ENCODE data around the gene PAX8. TPM values are rescaled to one million over a fixed set of nuclear protein-coding genes. Genes with fewer than 3 reads are reported as not detected.

PAX8 gene
- polyA plus RNA-seq, 1 donor from 2014 or later, result 0.85 TPM

- H3K9me3 Mint-ChIP-seq, result no peaks in the 10 kb centered on the region
- H3K4me3 Mint-ChIP-seq, result no peak overlapping the region
- H3K27me3 Mint-ChIP-seq, result peaks cover 1% of the 10 kb centered on the region
- no peaks in the 10 kb centered on the region for H3K36me3 Mint-ChIP-seq
- H3K27ac Mint-ChIP-seq, result no peak overlapping the region
- H3K4me1 Mint-ChIP-seq, result no peaks in the 10 kb centered on the region
These were observed 49.6 kb downstream of the PAX8 start for GRCh38 chr2:113228991-113229716.

GRCh38 chr2:113228351-113228750 lies 50.4 kb downstream of the PAX8 start:
- peaks cover 1% of the 10 kb centered on the region for H3K27me3 Mint-ChIP-seq
- no peak overlapping the region for H3K27ac Mint-ChIP-seq
- no peak overlapping the region for H3K4me3 Mint-ChIP-seq
- no peaks in the 10 kb centered on the region for H3K36me3 Mint-ChIP-seq
- H3K4me1 Mint-ChIP-seq, result no peaks in the 10 kb centered on the region
- H3K9me3 Mint-ChIP-seq, result no peaks in the 10 kb centered on the region

GRCh38 chr2:113227698-113228097 lies 51.0 kb downstream of the PAX8 start:
- Mint-ChIP-seq H3K27ac (no peak overlapping the region), H3K36me3 (no peaks in the 10 kb centered on the region), H3K9me3 (no peaks in the 10 kb centered on the region), H3K4me3 (no peak overlapping the region), H3K27me3 (peaks cover 1% of the 10 kb centered on the region), H3K4me1 (no peaks in the 10 kb centered on the region)

- no peaks in the 10 kb centered on the region for H3K4me1 Mint-ChIP-seq
- no peaks in the 10 kb centered on the region for H3K36me3 Mint-ChIP-seq
- H3K4me3 Mint-ChIP-seq, result no peak overlapping the region
- no peaks in the 10 kb centered on the region for H3K9me3 Mint-ChIP-seq
- H3K27me3 Mint-ChIP-seq, result peaks cover 1% of the 10 kb centered on the region
- H3K27ac Mint-ChIP-seq, result no peak overlapping the region
These were observed 51.4 kb downstream of the PAX8 start for GRCh38 chr2:113227290-113227689.

- H3K4me1 Mint-ChIP-seq, result no peaks in the 10 kb centered on the region
- H3K27ac Mint-ChIP-seq, result no peak overlapping the region
- H3K36me3 Mint-ChIP-seq, result no peaks in the 10 kb centered on the region
- no peak overlapping the region for H3K4me3 Mint-ChIP-seq
- H3K27me3 Mint-ChIP-seq, result peaks cover 1% of the 10 kb centered on the region
- no peaks in the 10 kb centered on the region for H3K9me3 Mint-ChIP-seq
These were observed 52.3 kb downstream of the PAX8 start for GRCh38 chr2:113226462-113226861.

- Mint-ChIP-seq H3K4me1 (no peaks in the 10 kb centered on the region), H3K9me3 (no peaks in the 10 kb centered on the region), H3K4me3 (no peak overlapping the region), H3K27ac (no peak overlapping the region), H3K36me3 (no peaks in the 10 kb centered on the region), H3K27me3 (peaks cover 1% of the 10 kb centered on the region)
These were observed 53.2 kb downstream of the PAX8 start for GRCh38 chr2:113225263-113226259.

- H3K27ac Mint-ChIP-seq, result no peak overlapping the region
These were observed 54.0 kb downstream of the PAX8 start for GRCh38 chr2:113224647-113225236.

GRCh38 chr2:113223813-113224212 lies 54.9 kb downstream of the PAX8 start:
- Mint-ChIP-seq H3K4me3 (no peak overlapping the region), H3K9me3 (no peaks in the 10 kb centered on the region), H3K27ac (no peak overlapping the region), H3K27me3 (no peaks in the 10 kb centered on the region), H3K36me3 (no peaks in the 10 kb centered on the region), H3K4me1 (no peaks in the 10 kb centered on the region)

More at GRCh38 chr2:113224647-113225236, 54.0 kb downstream of the PAX8 start:
- Mint-ChIP-seq H3K4me3 (no peak overlapping the region), H3K4me1 (no peaks in the 10 kb centered on the region), H3K27me3 (peaks cover 1% of the 10 kb centered on the region), H3K9me3 (no peaks in the 10 kb centered on the region), H3K36me3 (no peaks in the 10 kb centered on the region)

- H3K9me3 Mint-ChIP-seq, result no peaks in the 10 kb centered on the region
- peak overlapping the region in 1 of 3 donors; percentile 36 for H3K27ac Mint-ChIP-seq
- H3K36me3 Mint-ChIP-seq, result peaks cover 1% of the 10 kb centered on the region
- peaks cover 7 to 9% (median 7%) of the 10 kb centered on the region in 3 donors for H3K4me1 Mint-ChIP-seq
- H3K4me3 Mint-ChIP-seq, result peak overlapping the region in 1 of 4 donors; percentile 19
- peaks cover 7% of the 10 kb centered on the region for H3K27me3 Mint-ChIP-seq
These were observed 56.9 kb downstream of the PAX8 start for GRCh38 chr2:113221846-113222245.

GRCh38 chr2:113220970-113221708 lies 57.6 kb downstream of the PAX8 start:
- H3K4me3 Mint-ChIP-seq, result no peak overlapping the region
- H3K4me1 Mint-ChIP-seq, result peaks cover 7 to 9% (median 7%) of the 10 kb centered on the region in 3 donors
- peaks cover 7% of the 10 kb centered on the region for H3K27me3 Mint-ChIP-seq
- peaks cover 1% of the 10 kb centered on the region for H3K36me3 Mint-ChIP-seq
- H3K9me3 Mint-ChIP-seq, result no peaks in the 10 kb centered on the region
- no peak overlapping the region for H3K27ac Mint-ChIP-seq

GRCh38 chr2:113219889-113220641 lies 58.7 kb downstream of the PAX8 start:
- H3K4me3 Mint-ChIP-seq, result no peak overlapping the region
- H3K4me1 Mint-ChIP-seq, result peaks cover 7 to 9% (median 7%) of the 10 kb centered on the region in 3 donors
- peaks cover 7% of the 10 kb centered on the region for H3K27me3 Mint-ChIP-seq
- no peaks in the 10 kb centered on the region for H3K9me3 Mint-ChIP-seq
- H3K36me3 Mint-ChIP-seq, result peaks cover 1% of the 10 kb centered on the region
- no peak overlapping the region for H3K27ac Mint-ChIP-seq

- Mint-ChIP-seq H3K27me3 (peaks cover 7% of the 10 kb centered on the region), H3K4me3 (no peak overlapping the region), H3K4me1 (peaks cover 7 to 9% (median 7%) of the 10 kb centered on the region in 3 donors), H3K9me3 (no peaks in the 10 kb centered on the region), H3K27ac (no peak overlapping the region), H3K36me3 (peaks cover 1% of the 10 kb centered on the region)
These were observed 59.2 kb downstream of the PAX8 start for GRCh38 chr2:113219525-113219888.

- no peaks in the 10 kb centered on the region for H3K9me3 Mint-ChIP-seq
- H3K4me1 Mint-ChIP-seq, result peaks cover 7 to 9% (median 7%) of the 10 kb centered on the region in 3 donors
- peaks cover 7% of the 10 kb centered on the region for H3K27me3 Mint-ChIP-seq
- no peak overlapping the region for H3K4me3 Mint-ChIP-seq
- peaks cover 1% of the 10 kb centered on the region for H3K36me3 Mint-ChIP-seq
- H3K27ac Mint-ChIP-seq, result no peak overlapping the region
These were observed 59.7 kb downstream of the PAX8 start for GRCh38 chr2:113219092-113219441.

Data from IgD-negative memory B cell (primary cell).